SK-N-MC (cell line): Measurements from ENCODE around the gene FANCI.

Experiments used
- DNase-seq: peaks from one replicate; pipeline ENCODE4 v3.0.0-alpha.2; 2011; ENCODE audit warnings: low read depth, low spot score
- H3K27ac ChIP-seq: fragments of 200-600 bp; sonication (generic); 2 replicates; pipeline ENCODE4 v1.5.1; 2016; ENCODE audit warnings: mixed run types
- H3K36me3 ChIP-seq: fragments of 200-600 bp; sonication (generic); 2 replicates; pipeline ENCODE4 v1.6.1; 2017; ENCODE audit warnings: antibody characterized with exemption, low read length, mixed read lengths; ENCODE audit not compliant: insufficient read depth
- H3K4me3 ChIP-seq: fragments of 200-600 bp; sonication (generic); 2 replicates; pipeline ENCODE4 v1.5.1; 2016
- H3K9ac ChIP-seq: fragments of 200-600 bp; sonication (generic); 2 replicates; pipeline ENCODE4 v1.8.0; 2017; ENCODE audit warnings: mixed run types, mixed read lengths; ENCODE audit not compliant: insufficient read length
- H3K9me3 ChIP-seq: fragments of 200-600 bp; sonication (generic); 2 replicates; pipeline ENCODE4 v1.6.1; 2017; ENCODE audit warnings: low read depth, mild to moderate bottlenecking, antibody characterized with exemption, low read length, moderate library complexity, mixed read lengths
- EZH2 ChIP-seq: fragments of 200-600 bp; sonication (generic); IDR thresholded peaks from one replicate; pipeline ENCODE4 v1.6.1; 2017; ENCODE audit warnings: antibody characterized with exemption
- FOXP2 ChIP-seq: optimal IDR thresholded peaks from 2 replicates; pipeline ENCODE3; 2011; ENCODE audit warnings: mild to moderate bottlenecking, moderate library complexity; ENCODE audit not compliant: insufficient read depth; ENCODE audit errors: extremely low read length, control extremely low read depth
- POLR2AphosphoS5 ChIP-seq: IDR thresholded peaks from 2 replicates; pipeline ENCODE4 v1.6.1; 2012; ENCODE audit warnings: mild to moderate bottlenecking, low read depth, low read length, borderline replicate concordance

FANCI gene

DNA sequence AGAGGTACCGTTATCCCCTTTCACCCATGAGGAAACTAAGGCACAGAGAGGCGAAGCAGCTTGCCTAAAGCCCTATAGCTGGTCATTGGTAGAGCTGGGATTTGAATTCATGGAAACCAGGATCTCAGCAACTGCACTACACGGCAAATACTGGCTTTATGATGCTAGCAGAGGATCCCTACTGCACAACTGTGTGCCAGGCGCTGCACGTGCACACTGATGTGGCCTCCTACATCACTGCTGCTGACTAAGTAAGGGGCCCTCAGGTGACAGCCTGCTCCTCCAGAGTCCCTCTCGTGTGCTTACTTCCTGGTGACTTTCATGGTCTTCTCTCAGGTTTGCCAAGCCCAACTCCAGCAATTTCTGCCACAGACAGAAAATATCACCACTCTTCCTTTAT, 94.3 kb downstream of the FANCI start:
- no peak overlapping the region for H3K9ac ChIP-seq
- DNase-seq, result no peak
- TF ChIP-seq POLR2AphosphoS5 (no peak), EZH2 (no peak), FOXP2 (no peak)
- peaks cover 6% of the 10 kb centered on the region for H3K36me3 ChIP-seq
- no peaks in the 10 kb centered on the region for H3K9me3 ChIP-seq
- no peak overlapping the region for H3K4me3 ChIP-seq
- H3K27ac ChIP-seq, result no peak overlapping the region

DNA sequence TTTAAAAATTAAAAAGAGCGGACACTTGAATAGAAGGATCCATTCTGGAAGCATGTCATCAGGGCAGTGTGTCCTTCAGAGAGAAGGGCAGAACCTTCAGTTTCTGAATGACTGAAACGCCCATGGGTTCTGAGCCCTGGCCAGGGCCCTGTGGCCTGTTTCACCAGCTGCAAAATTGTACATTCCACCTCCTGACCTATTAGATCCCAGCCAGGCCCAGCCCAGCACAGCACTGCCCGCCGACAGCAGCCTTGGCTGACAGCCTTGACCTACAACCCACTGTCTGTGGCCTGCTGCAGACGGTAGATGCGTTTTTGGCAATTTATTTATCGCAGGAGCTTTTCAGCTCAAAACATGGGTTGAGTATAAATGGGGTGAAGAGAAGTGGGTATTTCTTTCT, 96.8 kb downstream of the FANCI start:
- no peak overlapping the region for H3K9ac ChIP-seq
- no peak overlapping the region for H3K27ac ChIP-seq
- no peak overlapping the region for H3K4me3 ChIP-seq
- DNase-seq, result no peak
- no peaks in the 10 kb centered on the region for H3K36me3 ChIP-seq
- H3K9me3 ChIP-seq, result no peaks in the 10 kb centered on the region
- TF ChIP-seq POLR2AphosphoS5 (no peak), FOXP2 (no peak), EZH2 (no peak)

- no peak for DNase-seq
- Histone ChIP-seq H3K9ac (no peak overlapping the region), H3K9me3 (no peaks in the 10 kb centered on the region), H3K4me3 (no peak overlapping the region), H3K27ac (no peak overlapping the region), H3K36me3 (no peaks in the 10 kb centered on the region)
- TF ChIP-seq EZH2, result no peak
- no peak for TF ChIP-seq FOXP2
- TF ChIP-seq POLR2AphosphoS5, result no peak
Measured at GRCh38 chr15:89341316-89342005, 97.7 kb downstream of the FANCI start.

GRCh38 chr15:89342840-89343239, 99.1 kb downstream of the FANCI start:
- Histone ChIP-seq H3K9ac (no peak overlapping the region), H3K9me3 (no peaks in the 10 kb centered on the region), H3K36me3 (no peaks in the 10 kb centered on the region), H3K27ac (no peak overlapping the region), H3K4me3 (no peak overlapping the region)
- no peak for DNase-seq
- TF ChIP-seq FOXP2 (no peak), POLR2AphosphoS5 (no peak), EZH2 (no peak)

DNA sequence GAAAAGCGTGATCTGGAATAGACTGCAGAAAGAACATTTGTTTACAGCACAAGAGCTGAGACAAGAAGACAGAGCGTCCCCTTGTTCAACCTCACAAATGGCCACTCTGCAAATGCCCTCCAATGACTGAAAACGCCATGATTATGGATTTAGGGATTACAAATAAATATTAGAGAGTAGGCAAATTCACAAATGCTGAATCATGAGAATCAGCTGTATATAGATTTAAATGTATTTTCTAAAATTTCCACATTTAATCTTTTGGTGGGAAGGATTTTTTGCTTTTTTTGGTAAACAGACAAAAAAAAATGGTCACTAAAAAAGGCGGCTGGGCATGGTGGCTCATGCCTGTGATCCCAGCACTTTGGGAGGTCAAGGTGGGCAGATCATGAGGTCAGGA, 101.5 kb downstream of the FANCI start:
- no peak for DNase-seq
- H3K4me3 ChIP-seq, result no peak overlapping the region
- TF ChIP-seq FOXP2, result no peak
- TF ChIP-seq EZH2, result no peak
- no peak for TF ChIP-seq POLR2AphosphoS5
- H3K9ac ChIP-seq, result no peak overlapping the region
- H3K9me3 ChIP-seq, result no peaks in the 10 kb centered on the region
- H3K27ac ChIP-seq, result no peak overlapping the region
- no peaks in the 10 kb centered on the region for H3K36me3 ChIP-seq

- Histone ChIP-seq H3K4me3 (no peak overlapping the region), H3K9me3 (no peaks in the 10 kb centered on the region), H3K27ac (no peak overlapping the region), H3K36me3 (no peaks in the 10 kb centered on the region), H3K9ac (no peak overlapping the region)
- DNase-seq, result no peak
- no peak for TF ChIP-seq POLR2AphosphoS5
- TF ChIP-seq FOXP2, result no peak
- no peak for TF ChIP-seq EZH2
Measured at GRCh38 chr15:89346516-89347231, 102.9 kb downstream of the FANCI start.

DNA sequence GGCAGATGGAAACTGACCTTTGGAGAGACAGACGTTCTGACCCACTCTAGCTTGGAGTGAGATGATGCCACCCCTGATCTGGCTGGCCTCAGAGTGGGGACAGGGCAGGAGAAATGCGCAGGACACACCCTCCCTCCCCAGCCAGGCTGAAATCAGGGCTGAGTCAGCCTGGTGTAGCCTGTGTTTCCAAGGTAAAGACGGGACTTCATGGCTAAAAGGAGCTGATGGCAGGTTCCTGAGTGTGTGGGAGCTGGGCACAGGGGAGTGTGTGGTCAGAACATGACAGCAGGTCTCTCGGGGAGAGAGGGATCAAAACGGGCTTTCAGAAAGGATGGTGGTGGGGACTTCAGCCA, 105.4 kb downstream of the FANCI start:
- TF ChIP-seq FOXP2, result no peak
- Histone ChIP-seq H3K36me3 (no peaks in the 10 kb centered on the region), H3K4me3 (no peak overlapping the region), H3K27ac (no peak overlapping the region), H3K9me3 (no peaks in the 10 kb centered on the region), H3K9ac (no peak overlapping the region)
- no peak for DNase-seq

DNA sequence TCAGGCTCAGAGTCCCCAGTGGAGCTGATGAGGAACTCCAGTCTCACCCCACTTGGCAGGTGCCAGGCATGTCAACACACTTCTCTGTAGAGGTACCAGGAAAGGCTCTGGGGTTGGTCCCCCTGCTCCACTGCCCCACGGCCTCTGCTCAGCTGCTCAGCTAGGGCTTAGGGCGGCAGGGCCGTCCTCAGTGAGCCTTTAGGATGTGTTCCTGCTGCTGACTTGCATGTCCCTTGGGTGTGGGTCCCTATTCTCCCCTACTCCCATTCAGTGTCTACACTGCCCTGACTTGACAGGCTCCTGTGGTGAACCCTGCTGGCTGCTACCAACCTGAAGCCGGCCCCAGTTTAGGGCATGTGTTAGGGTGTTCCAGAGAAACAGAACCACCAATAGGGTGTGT, 108.7 kb downstream of the FANCI start:
- DNase-seq, result no peak
- no peak overlapping the region for H3K27ac ChIP-seq
- H3K9me3 ChIP-seq, result no peaks in the 10 kb centered on the region

GRCh38 chr15:89353991-89354390, 110.2 kb downstream of the FANCI start:
- no peak for TF ChIP-seq POLR2AphosphoS5
- no peak for TF ChIP-seq EZH2
- no peak for TF ChIP-seq FOXP2
- no peaks in the 10 kb centered on the region for H3K9me3 ChIP-seq

More for the DNA sequence above, 108.7 kb downstream of the FANCI start:
- H3K4me3 ChIP-seq, result no peak overlapping the region
- H3K9ac ChIP-seq, result no peak overlapping the region
- no peaks in the 10 kb centered on the region for H3K36me3 ChIP-seq
- TF ChIP-seq EZH2 (no peak), FOXP2 (no peak), POLR2AphosphoS5 (no peak)

More at GRCh38 chr15:89353991-89354390, 110.2 kb downstream of the FANCI start:
- Histone ChIP-seq H3K9ac (no peak overlapping the region), H3K4me3 (no peak overlapping the region), H3K27ac (no peak overlapping the region), H3K36me3 (no peaks in the 10 kb centered on the region)
- DNase-seq, result no peak
